Hematopoietic multipotent progenitor cell treated with erythropoietin and hydrocortisone succinate and interleukin-3 and kit ligand, for 4 days (in vitro differentiated cells): ENCODE measurements around the gene RAB42.
"Not testable (repeated sequence)": the region's sequence is repeated elsewhere in the genome, so short reads cannot be mapped to it uniquely, and the experiment has no call there.

Experiments used
- DNase-seq: peaks from one replicate; pipeline ENCODE4 v3.0.0-alpha.2; 2015

The RAB42 gene, protein sequence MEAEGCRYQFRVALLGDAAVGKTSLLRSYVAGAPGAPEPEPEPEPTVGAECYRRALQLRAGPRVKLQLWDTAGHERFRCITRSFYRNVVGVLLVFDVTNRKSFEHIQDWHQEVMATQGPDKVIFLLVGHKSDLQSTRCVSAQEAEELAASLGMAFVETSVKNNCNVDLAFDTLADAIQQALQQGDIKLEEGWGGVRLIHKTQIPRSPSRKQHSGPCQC

DNA sequence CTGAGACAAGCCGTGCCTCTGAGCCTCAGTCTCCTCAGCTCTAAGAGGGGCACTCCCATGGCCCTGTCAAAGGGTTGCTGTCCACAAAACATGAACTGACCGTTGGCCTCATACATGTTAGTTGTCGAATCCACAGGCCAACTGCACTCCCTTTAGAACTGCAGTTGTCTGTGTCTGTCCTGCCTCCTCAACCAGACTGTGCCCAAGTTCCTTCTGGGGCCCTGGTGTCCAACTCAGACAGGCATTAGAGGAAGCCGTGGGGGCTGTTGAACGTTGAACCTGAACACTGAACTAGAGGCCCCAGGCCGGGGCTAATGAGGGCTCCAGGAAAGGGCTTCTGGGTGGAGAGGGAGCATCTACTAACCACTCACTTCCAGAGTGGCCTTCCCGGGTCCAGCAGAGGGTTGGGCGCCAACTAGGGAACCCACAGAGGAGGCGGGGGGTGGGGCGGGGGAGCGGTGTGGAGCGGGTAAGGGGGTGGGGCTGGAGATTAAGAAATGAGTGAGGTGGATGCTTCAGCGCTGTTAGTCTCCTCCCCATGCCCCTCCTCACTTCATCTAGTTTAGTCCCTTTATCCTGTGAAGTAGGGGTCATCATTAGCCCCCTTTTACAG lies at the start of gene RAB42:
Gene RAB42, plus strand, starts transcription at position 558 of the 613 bp plus-strand sequence. CDS start 247 bp downstream, outside the sequence.
- DNase-seq, result peak; percentile 63

DNA sequence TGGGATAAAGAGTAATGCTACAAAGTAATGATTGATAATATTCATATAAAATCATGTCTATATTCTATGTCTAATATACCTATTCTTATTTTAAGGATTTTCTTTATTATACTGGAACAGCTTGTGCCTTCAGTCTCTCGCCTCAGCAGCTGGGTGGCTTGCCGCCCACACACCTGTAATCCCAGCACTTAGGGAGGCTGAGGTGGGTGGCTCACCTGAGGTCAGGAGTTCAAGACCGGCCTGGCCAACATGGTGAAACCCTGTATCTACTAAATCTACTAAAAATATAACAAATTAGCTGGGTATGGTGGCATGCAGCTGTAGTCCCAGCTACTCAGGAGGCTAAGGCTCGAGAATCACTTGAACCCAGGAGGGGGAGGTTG lies 46.8 kb upstream of the RAB42 start:
- no peak for DNase-seq

DNA sequence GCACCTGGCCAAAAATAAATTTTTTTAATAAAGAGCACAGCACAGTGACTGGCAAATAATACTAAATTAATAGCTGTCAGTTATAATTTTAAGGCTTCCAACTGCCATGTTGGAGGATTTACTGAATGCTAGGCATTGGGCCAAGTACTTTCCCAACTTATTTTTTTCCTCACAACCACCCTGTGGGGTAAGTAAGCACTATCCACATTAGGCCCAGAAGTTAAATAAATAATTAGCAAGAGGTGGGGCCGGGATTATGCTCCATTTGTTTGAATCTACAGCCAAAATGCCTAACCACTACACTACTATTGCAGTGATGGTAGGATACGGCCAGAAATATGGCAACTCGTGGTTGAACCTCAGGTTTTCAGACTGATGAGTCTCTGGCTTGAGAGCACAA lies 43.7 kb upstream of the RAB42 start:
- no peak for DNase-seq

DNA sequence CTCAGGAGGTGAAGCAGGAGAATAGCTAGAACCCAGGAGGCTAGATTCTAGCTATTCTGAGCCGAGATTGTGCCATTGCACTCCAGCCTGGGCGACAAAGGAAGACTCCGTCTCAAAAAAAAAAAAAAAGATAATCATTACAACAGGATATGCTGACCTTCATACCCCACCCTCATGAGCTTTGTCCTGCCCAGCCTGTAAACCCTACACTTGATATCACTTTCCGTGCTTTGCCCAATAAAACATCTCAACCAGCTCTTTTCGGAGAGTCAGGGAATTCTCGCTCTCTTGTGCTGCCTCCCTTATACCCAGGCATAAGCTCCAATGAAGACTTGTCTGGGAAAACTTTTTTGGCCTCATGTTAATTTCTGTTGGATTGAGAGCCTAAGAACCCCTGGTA lies 40.7 kb upstream of the RAB42 start:
- DNase-seq, result no peak

DNA sequence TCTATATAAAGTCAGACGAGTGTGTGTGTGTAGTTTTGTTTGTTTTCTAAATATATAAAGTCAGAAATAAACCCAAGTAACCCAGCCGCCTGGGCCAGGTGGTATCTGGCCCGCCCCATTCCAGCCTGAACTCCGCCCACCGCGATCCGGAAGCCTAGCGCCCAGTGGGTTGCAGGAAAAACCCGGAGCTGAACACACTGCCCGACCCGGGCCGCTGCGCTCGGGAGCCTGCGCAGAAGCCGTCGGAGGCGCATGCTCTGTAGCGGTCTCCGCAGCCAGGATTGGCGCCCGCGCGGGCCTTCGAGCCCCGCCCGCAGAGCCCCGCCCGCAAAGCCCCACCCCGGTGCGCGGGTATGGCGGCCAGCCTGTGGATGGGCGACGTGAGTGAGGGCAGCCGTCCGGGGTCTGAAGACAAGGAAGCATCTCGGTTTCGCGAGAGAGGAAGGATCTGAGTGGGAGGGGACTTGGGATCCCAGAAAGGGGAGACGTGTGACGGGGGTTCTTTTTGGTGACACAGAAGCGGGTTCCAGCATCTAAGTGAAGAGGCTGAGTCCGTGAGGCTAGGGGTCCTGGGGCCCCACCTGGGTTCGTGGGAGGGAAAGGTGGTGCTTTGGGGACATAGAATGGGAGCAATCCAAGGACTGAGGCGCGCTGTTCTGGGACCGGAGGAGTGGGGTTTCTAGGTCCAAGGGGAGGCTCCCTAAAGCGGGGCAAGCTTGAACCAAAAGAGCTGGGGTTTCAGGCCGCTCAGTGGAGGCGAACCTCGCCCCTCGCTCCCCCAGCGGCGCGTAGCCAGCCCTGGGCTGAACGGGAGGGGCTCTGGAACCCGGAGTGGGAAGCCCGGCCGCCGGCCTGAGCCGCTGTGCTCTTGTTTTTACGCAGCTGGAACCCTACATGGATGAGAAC lies 39.1 kb upstream of the RAB42 start, which contains the start of gene TRNAU1AP:
Gene TRNAU1AP, plus strand, starts transcription at position 328 of the 906 bp plus-strand sequence. Its CDS starts 26 bp downstream, at position 354.
- peak; percentile 99 for DNase-seq

DNA sequence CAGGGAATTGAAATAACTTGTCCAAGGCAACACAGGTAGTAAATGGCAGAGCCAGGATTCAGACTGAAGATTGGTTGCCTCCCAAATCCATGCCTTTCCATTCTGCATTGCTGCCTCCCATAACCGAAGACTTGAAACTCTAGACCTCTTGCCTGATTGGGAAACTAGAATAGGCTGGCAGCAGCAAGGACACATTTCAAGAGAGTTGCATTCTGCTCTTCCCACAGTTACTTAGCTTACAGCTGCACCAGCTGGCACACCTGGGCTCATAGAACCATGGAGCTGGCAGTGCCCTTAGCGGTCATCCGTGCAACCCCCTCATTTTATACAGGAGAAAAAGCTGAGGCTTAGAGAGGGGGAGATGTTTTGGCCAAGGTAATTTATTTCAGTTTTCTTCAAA lies 31.2 kb upstream of the RAB42 start:
- no peak for DNase-seq

DNA sequence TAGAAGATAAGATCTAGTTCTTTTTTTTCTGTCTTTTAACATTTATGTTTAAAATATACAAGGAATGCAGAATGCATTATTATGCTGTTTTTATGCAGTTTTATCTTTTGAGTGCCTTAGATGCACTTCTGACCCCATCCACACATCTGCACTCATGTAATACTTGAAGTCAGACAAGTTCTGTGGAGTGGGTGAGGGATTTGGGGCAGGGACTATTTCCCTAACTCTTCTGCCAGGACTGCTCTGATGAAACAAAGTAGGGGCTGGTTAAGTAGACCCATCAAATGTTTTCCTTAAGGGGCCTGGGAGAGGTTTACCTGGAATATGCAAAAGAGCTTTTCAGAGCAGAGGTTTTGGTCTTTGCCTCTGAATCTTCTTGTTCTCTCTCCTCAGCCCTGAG lies 27.8 kb upstream of the RAB42 start:
- no peak for DNase-seq

DNA sequence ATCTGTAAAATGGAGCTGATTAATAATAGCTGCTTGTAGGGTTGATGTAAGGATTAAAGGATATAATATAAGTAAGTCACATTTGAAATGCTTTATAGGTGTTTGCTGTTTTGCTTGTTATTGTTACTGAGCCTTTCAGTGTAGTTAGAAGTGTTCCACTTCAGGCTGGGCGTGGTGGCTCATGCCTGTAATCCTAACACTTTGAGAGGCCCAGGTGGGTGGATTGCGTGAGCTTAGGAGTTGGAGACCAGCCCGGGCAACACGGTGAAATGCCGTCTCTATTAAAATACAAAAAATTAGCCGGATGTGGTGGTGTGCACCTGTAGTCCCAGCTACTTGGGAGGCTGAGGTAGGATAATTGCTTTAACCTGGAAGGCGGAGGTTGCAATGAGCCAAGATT lies 27.0 kb upstream of the RAB42 start:
- no peak for DNase-seq

DNA sequence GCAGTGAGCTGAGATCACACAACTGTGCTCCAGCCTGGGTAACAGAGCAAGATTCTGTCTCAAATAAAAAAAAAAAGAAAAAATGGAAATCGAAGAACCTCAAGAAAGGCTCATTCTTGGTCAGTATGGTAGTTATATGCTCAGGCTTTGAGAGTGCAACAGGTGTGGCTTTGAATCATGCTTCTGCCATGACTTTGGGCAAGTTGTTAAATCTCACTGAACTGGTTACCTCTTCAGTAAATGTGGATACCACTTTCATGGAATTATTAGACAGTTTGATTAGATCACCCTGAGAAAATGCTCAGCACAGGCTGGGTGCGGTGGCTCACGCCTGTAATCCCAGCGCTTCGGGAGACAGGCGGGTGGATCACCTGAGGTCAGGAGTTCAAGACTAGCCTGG lies 26.3 kb upstream of the RAB42 start:
- DNase-seq, result no peak

DNA sequence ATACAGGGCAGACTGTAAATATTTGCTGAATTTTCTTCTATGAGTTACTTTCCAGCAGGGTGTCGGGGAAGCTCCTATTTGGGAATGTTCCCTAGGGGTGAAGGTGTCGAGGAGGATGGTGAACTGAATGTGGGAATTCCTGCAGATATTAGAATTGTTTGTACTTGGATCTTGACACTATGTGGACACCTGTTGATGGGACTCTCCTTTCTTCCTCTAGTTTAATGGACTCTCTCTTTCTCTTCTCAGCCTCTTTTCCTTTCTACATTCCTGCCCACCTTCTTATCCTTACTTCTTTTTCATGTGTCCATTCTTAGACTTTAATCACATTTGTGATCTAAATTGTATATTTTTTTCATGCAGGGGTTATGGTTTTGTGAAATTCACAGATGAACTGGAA lies 25.1 kb upstream of the RAB42 start:
- DNase-seq, result no peak

DNA sequence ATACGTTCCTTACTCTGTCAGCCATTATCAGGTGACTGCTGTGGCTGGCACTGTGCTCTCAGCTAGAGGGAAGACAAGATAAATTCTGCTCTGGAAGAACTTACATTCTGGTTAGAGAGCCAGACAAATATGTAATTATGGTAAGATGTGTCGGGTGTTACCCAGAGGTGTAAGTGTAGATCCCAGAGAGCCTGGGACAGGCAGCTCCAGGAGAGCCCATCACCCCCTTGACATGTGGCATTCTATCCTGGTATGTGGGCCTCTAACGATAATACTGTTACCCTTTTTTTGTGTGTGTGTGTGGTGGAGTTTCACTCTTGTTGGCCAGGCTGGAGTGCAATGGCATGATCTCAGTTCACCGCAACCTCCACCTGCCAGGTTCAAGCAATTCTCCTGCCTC lies 20.2 kb upstream of the RAB42 start:
- DNase-seq, result no peak

DNA sequence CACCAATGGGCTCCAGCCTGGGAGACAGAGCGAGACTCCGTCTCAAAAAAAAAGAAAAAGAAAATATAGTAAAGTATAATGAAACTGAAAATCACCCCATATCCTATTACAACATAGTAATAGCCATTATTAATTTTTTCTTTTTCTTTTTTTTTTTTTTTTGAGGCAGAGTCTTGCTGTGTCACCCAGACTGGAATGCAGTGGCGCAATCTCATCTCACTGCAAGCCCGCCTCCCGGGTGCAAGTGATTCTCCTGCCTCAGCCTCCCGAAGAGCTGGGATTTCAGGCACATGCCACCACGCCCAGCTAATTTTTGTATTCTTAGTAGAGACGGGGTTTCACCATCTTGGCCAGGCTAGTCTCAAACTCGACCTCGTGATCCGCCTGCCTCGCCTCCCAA lies 19.2 kb upstream of the RAB42 start:
- DNase-seq, result not testable (repeated sequence)

DNA sequence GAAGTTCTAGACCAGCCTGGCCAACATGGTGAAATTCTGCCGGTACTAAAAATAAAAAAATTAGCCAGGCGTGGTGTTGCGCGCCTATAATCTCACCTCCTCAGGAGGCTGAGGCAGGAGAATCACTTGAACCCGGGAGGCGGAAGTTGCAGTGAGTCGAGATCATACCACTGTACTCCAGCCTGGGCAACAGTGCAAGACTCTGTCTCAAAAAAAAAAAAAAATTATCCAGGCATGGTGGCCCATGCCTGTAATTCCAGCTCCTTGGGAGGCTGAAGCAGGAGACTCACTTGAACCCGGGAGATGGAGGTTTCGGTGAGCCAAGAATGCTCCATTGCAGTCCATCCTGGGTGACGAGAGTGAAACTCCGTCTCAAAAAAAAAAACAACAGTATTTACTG lies 18.5 kb upstream of the RAB42 start:
- DNase-seq, result no peak

DNA sequence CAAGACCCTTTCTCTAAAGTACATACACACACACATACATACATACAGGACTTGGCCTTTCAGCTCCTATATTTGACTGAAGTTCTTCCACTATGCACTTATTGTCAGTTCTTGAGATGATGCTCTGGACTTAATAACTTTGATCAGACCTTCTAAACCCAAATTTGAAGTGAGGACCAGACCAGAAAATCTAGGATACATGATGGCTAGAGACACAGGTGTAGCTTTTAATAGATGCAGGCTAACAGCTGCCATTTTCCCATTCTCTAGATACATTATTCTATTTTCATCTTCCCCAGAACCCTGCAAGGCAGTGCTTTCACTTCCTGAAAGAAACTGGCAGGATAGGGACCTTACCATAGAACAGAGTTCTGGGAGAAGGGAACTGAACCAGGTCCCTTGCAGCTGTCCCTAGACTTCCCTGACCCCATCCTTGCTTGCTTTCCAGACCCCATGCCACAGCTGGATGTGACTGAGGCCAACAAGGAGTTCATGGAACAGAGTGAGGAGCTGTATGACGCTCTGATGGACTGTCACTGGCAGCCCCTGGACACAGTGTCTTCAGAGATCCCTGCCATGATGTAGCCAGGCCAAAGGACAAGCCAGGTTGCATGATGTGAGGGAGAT lies 14.9 kb upstream of the RAB42 start:
- peak; percentile 34 for DNase-seq

DNA sequence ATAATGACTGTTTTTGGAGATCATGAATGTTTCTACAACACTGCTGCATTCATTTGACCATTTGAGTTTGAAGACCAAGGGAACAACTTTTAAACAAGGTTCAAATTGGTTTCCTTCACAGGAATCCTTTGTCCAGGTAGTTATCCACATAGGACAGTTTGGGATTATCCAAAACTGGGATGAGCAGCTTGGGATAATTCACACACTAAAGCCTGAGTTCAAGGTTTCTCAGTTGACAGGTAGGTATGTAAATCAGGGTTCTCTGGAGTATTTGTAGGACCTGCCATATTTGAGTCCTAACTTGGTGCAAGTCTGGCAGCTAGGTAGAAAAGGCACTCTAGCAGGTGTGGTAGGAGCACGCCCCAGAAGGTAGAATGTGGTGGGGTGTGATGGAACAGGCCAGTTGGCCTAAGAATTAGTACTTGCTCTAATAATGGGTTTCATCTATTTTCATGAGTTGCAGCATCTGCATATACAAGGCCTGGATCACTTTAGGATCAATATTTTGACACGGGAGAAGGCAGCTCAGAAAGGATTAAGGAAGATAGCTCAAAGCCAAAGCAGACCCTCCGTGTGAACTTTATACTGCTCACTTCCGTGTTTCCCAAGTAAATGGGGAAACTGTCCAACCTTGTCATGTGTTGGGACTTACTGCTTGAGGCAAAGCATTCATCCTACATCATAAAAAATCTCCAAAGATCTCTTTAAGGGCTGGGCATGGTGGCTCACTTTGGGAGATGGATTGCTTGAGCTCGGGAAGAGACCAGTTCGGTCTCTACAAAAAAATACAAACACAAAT lies 14.1 kb upstream of the RAB42 start:
- DNase-seq, result peak; percentile 22

DNA sequence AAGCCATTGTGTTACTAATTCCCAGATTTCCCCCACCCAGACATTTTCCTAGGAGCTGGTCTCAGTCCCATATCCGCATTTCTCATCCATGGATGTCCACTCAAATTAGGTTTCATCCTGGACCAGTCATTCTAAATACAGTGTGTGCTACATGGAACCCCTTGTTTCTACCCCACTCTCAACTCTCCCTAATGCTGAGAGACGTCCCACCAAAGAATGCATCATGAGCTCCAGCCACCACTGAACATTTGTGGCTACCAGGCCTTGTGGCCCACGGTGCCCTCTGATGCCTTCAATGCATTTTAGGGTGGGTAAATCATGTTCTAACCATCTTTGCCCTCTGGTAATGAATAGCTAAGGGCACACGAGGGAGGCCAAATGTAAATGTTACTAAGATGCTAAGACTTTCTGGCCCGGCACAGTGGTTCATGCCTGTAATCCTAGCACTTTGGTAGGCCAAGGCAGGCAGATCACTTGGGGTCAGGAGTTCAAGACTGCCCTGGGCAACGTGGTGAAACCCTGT lies 13.3 kb upstream of the RAB42 start:
- DNase-seq, result no peak

DNA sequence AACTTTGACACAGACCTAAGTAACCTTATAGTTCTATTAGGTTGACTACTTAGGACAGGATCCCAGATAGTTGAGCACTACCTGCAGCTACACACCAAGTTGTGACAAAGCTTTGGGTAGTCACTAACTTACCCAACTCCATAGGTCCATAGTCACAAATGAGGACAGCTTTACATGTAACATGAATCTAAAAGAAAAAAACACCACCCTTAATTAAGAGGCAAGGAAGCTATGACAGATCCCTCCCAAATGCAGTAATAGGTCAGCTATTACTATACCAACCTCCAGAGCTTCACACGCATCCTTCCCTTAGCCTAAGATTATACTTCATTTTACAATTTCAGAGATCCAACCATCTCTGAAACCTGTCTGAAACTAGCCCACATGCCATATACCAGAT lies 12.7 kb upstream of the RAB42 start:
- DNase-seq, result no peak

DNA sequence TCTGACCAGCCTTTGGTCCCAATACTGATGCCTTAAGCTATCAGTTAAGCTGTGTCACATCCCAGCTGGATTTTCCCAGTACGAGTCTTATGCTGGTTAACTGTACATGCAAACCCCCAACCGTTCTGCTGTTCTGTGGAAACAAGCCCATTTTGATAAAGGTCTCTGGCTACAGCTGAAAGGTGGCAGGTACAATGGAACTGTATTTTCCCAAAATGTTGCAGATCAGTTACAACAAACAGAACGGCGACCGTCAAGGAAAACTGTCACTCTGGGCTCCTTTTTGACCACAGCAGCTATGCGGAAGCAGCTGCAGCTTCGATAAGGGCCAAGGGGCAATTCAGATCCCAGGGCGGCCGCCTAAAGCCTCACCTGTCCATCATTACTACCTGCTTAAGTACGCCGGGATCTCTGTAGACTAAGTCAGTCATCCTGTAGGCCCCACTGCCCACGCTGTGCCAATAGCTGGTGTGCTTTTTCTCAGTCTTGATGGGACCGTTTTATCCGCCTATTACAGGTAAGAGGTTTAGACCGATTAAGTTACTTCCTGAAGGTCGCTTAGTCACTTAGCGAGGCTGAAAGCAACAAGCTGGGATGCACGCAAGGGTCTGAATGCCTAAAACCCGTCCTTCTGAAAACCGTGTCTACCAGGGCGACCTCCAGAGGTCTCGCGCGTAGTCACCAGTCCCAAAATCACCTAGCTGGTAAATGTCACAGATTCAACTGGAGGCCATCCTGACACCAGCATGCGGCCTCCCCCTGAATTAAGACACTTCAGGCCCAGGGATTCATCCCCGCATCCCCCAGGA lies 11.1 kb upstream of the RAB42 start:
- peak; percentile 73 for DNase-seq

DNA sequence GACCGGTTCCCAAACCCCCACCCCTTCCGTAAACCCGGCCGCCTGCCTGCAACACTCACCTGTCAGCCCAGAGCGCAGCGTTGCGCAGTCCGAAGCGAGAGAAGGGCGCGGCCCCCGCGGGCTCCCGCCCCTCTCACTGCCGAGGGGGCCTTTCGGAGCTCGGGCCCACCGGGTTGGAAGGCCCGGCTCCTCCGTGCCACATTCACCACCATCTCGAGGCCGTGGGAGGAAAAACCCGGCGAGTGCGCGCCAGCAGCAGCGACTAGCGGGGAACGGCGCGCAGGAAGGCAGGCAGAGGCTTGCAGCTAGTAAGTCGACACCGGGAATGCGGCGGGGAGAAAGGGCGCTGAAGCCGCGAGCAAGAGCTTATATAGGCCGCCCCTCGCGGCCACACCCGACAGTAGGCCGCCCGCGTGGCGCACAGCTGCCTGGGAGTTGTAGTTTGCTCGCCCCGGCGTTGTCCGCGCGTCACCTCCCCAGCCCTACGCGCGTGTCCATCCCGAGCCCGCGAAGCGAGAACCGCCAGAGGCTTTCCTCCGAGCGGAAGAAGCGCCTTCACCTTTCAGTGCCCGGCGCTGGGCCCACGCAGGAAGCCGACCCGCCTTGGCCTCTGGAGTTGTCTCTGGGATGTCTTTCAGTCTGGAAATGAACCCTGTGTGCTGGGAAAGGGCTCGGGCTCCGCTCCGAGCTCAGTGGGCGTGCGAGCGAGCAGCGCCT lies 10.4 kb upstream of the RAB42 start:
- peak; percentile 98 for DNase-seq

DNA sequence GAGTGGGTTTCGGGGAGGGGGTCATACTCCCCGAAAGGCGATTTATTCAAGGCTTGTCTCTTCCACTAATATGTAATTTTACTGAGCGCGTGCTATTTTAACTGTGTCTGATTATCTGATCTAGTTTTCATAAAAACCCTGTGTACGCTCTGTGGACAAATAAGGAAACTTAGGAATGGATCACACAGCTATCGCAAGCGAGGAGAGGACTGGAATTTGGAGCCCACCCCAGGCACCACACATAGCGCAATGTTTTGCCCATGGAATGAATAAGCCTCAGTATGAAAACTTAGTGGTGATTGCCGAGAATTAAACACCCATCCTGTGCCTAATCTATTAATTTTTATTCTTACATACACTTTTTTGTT lies 9.8 kb upstream of the RAB42 start:
- DNase-seq, result no peak
